Endodermal cell (in vitro differentiated cells): ENCODE measurements around the gene GRIN2A. TPM values are rescaled to one million over a fixed set of nuclear protein-coding genes. Genes with fewer than 3 reads are reported as not detected.
A peak's percentile ranks its signal among the peaks of the same experiment; 100 is the strongest.

ENCODE experiments used
- DNase-seq: peaks from one replicate; pipeline ENCODE4 v3.0.0-alpha.2; 2017
- H3K27ac ChIP-seq: 2 replicates; pipeline ENCODE4 v1.5.1; 2013; ENCODE audit warnings: mild to moderate bottlenecking, low read depth, low read length, moderate library complexity
- H3K27me3 ChIP-seq: 2 replicates; pipeline ENCODE4 v1.6.1; 2013; ENCODE audit warnings: mild to moderate bottlenecking, low read length, moderate library complexity; ENCODE audit not compliant: insufficient read depth, control insufficient read depth, poor library complexity, severe bottlenecking
- H3K36me3 ChIP-seq: 2 replicates; pipeline ENCODE4 v1.7.0; 2013; ENCODE audit warnings: mild to moderate bottlenecking, low read length, moderate library complexity; ENCODE audit not compliant: control insufficient read depth, insufficient read depth
- H3K4me1 ChIP-seq: one replicate; pipeline ENCODE4 v1.7.0; 2013; ENCODE audit warnings: low read length; ENCODE audit not compliant: control insufficient read depth, insufficient read depth
- H3K4me3 ChIP-seq: 2 replicates; pipeline ENCODE4 v1.5.1; 2013; ENCODE audit warnings: mild to moderate bottlenecking, low read length, moderate library complexity
- H3K9ac ChIP-seq: 2 replicates; pipeline ENCODE4 v1.6.1; 2013; ENCODE audit warnings: mild to moderate bottlenecking, low read length, moderate library complexity; ENCODE audit not compliant: poor library complexity, severe bottlenecking; ENCODE audit errors: extremely low read depth
- H3K9me3 ChIP-seq: 2 replicates; pipeline ENCODE4 v1.6.1; 2013; ENCODE audit warnings: mild to moderate bottlenecking, low read length, moderate library complexity; ENCODE audit not compliant: control insufficient read depth
- H3K27ac Mint-ChIP-seq: 2 replicates; pipeline ENCODE4 v1.8.0; 2020; ENCODE audit warnings: mixed read lengths
- H3K27me3 Mint-ChIP-seq: 2 replicates; pipeline ENCODE4 v1.8.0; 2021; ENCODE audit warnings: mild to moderate bottlenecking, mixed read lengths; ENCODE audit not compliant: insufficient read depth
- H3K36me3 Mint-ChIP-seq: 2 replicates; pipeline ENCODE4 v1.8.0; 2020; ENCODE audit warnings: low read depth, mixed read lengths
- H3K4me1 Mint-ChIP-seq: 2 replicates; pipeline ENCODE4 v1.8.0; 2020; ENCODE audit warnings: mixed read lengths
- H3K4me3 Mint-ChIP-seq: 2 replicates; pipeline ENCODE4 v1.8.0; 2020; ENCODE audit warnings: mild to moderate bottlenecking, moderate library complexity, mixed read lengths
- H3K9me3 Mint-ChIP-seq: 2 replicates; pipeline ENCODE4 v1.8.0; 2020; ENCODE audit warnings: mild to moderate bottlenecking, mixed read lengths
- CTCF ChIP-seq: fragments of 200-600 bp; sonication (generic); conservative IDR thresholded peaks from 2 replicates; pipeline ENCODE4 v1.5.0; 2021; ENCODE audit warnings: antibody characterized with exemption, mild to moderate bottlenecking
- WGBS, 2 experiments: methylation state at CpG; one replicate each; pipeline versions ENCODE4 v1.1.5 to v1.1.7; 2013; ENCODE audit warnings: missing lambda C conversion rate in 2 of 2, mixed read lengths in 1 of 2; ENCODE audit not compliant: insufficient coverage in 1 of 2, insufficient read length in 1 of 2; 5-methylcytosine and 5-hydroxymethylcytosine counted together
- total RNA-seq, 2 donors: library from RNA; stranded (reverse); fragmentation: NEBNext Ultra II Directional in 1 of 2; extraction: Animal tissue kit (Norgen Biotek cat#: 25700) in 1 of 2; gene quantifications; 2 replicates in 1 of 2; 3 replicates in 1 of 2; pipeline ENCODE4 v1.2.1, GENCODE V29; 2021

Gene GRIN2A
- total RNA-seq, 2 donors from 2014 or later, result 1.2 TPM

GRCh38 chr16:9823510-9823909, 358.7 kb downstream of the GRIN2A start:
- Mint-ChIP-seq H3K27me3 (peaks cover 2% of the 10 kb centered on the region), H3K36me3 (no peaks in the 10 kb centered on the region), H3K4me3 (no peak overlapping the region), H3K9me3 (no peaks in the 10 kb centered on the region), H3K4me1 (peaks cover 79% of the 10 kb centered on the region), H3K27ac (no peak overlapping the region)
- H3K36me3 ChIP-seq, result no peaks in the 10 kb centered on the region
- H3K27me3 ChIP-seq, result no peaks in the 10 kb centered on the region
- H3K9me3 ChIP-seq, result no peaks in the 10 kb centered on the region
- no peak overlapping the region for H3K4me3 ChIP-seq
- 90% methylated on average over 3 of the region's 3 CpGs; no CpG with 5 or more reads in 1 of the 2 experiments for WGBS, 2 experiments
- no peak overlapping the region for H3K9ac ChIP-seq
- peaks cover 36% of the 10 kb centered on the region for H3K4me1 ChIP-seq
- H3K27ac ChIP-seq, result no peak overlapping the region
- no peak for DNase-seq
- TF ChIP-seq CTCF, result no peak

- peak overlapping the region; percentile 45 for H3K27ac Mint-ChIP-seq
- Histone ChIP-seq H3K9ac (no peak overlapping the region), H3K27ac (no peak overlapping the region), H3K27me3 (no peaks in the 10 kb centered on the region), H3K4me1 (peaks cover 30% of the 10 kb centered on the region), H3K4me3 (no peak overlapping the region), H3K36me3 (no peaks in the 10 kb centered on the region), H3K9me3 (no peaks in the 10 kb centered on the region)
- TF ChIP-seq CTCF, result no peak
- H3K4me3 Mint-ChIP-seq, result no peak overlapping the region
- H3K4me1 Mint-ChIP-seq, result peaks cover 67% of the 10 kb centered on the region
- no peak for DNase-seq
- H3K27me3 Mint-ChIP-seq, result peaks cover 2% of the 10 kb centered on the region
- no peaks in the 10 kb centered on the region for H3K36me3 Mint-ChIP-seq
- 33 to 50% methylated on average over 3 to 7 of the region's 7 CpGs for WGBS, 2 experiments
- no peaks in the 10 kb centered on the region for H3K9me3 Mint-ChIP-seq
Observed at GRCh38 chr16:9821970-9822369, 360.3 kb downstream of the GRIN2A start.

- Histone ChIP-seq H3K4me1 (peaks cover 25% of the 10 kb centered on the region), H3K4me3 (no peak overlapping the region), H3K9ac (no peak overlapping the region), H3K27me3 (no peaks in the 10 kb centered on the region), H3K27ac (peak overlapping the region; percentile 88), H3K9me3 (no peaks in the 10 kb centered on the region), H3K36me3 (no peaks in the 10 kb centered on the region)
- H3K4me3 Mint-ChIP-seq, result no peak overlapping the region
- no peak for TF ChIP-seq CTCF
- no peak for DNase-seq
- H3K4me1 Mint-ChIP-seq, result peaks cover 67% of the 10 kb centered on the region
- WGBS, 2 experiments, result 0 to 54% methylated on average over 1 to 3 of the region's 3 CpGs
- H3K27ac Mint-ChIP-seq, result no peak overlapping the region
- peaks cover 2% of the 10 kb centered on the region for H3K27me3 Mint-ChIP-seq
- no peaks in the 10 kb centered on the region for H3K36me3 Mint-ChIP-seq
- no peaks in the 10 kb centered on the region for H3K9me3 Mint-ChIP-seq
Observed at GRCh38 chr16:9821331-9821730, 360.9 kb downstream of the GRIN2A start.
